Activated T-cell treated with anti-CD3 and anti-CD28 coated beads, Interleukin-2, amount 50 U/mL, for 24 hours (primary cell): ENCODE data around the gene DDAH1.
"Not testable (repeated sequence)": the region's sequence is repeated elsewhere in the genome, so short reads cannot be mapped to it uniquely, and the experiment has no call there.

ENCODE experiments used
- DNase-seq: peaks from one replicate; pipeline ENCODE4 v3.0.0-alpha.2; 2020
- H3K27ac Mint-ChIP-seq: 2 replicates; pipeline ENCODE4 v1.8.0; 2020; ENCODE audit warnings: mild to moderate bottlenecking, mixed read lengths
- H3K27me3 Mint-ChIP-seq: 2 replicates; pipeline ENCODE4 v1.8.0; 2020; ENCODE audit warnings: mixed read lengths
- H3K36me3 Mint-ChIP-seq: 2 replicates; pipeline ENCODE4 v1.8.0; 2020; ENCODE audit warnings: low read depth, mixed read lengths
- H3K4me1 Mint-ChIP-seq: 2 replicates; pipeline ENCODE4 v1.8.0; 2020; ENCODE audit warnings: low read depth, mixed read lengths
- H3K4me3 Mint-ChIP-seq: 2 replicates; pipeline ENCODE4 v1.8.0; 2020; ENCODE audit warnings: mild to moderate bottlenecking, moderate library complexity, mixed read lengths
- H3K9me3 Mint-ChIP-seq: 2 replicates; pipeline ENCODE4 v1.8.0; 2020; ENCODE audit warnings: mixed read lengths

The DDAH1 gene

GRCh38 chr1:85357817-85358216 lies 107.1 kb downstream of the DDAH1 start:
- peaks cover 2% of the 10 kb centered on the region for H3K27me3 Mint-ChIP-seq
- no peak for DNase-seq
- H3K4me3 Mint-ChIP-seq: no peak overlapping the region
- H3K36me3 Mint-ChIP-seq: no peaks in the 10 kb centered on the region
- no peaks in the 10 kb centered on the region for H3K9me3 Mint-ChIP-seq
- no peak overlapping the region for H3K27ac Mint-ChIP-seq
- no peaks in the 10 kb centered on the region for H3K4me1 Mint-ChIP-seq

GRCh38 chr1:85356130-85356529 lies 108.8 kb downstream of the DDAH1 start:
- H3K9me3 Mint-ChIP-seq: no peaks in the 10 kb centered on the region
- H3K4me1 Mint-ChIP-seq: no peaks in the 10 kb centered on the region
- no peak overlapping the region for H3K4me3 Mint-ChIP-seq
- no peaks in the 10 kb centered on the region for H3K36me3 Mint-ChIP-seq
- DNase-seq: no peak
- no peak overlapping the region for H3K27ac Mint-ChIP-seq
- H3K27me3 Mint-ChIP-seq: no peaks in the 10 kb centered on the region

- DNase-seq: no peak
- Mint-ChIP-seq H3K36me3 (no peaks in the 10 kb centered on the region), H3K27me3 (no peaks in the 10 kb centered on the region), H3K4me1 (no peaks in the 10 kb centered on the region), H3K27ac (no peak overlapping the region), H3K9me3 (no peaks in the 10 kb centered on the region), H3K4me3 (no peak overlapping the region)
These were observed 112.9 kb downstream of the DDAH1 start for GRCh38 chr1:85352055-85352454.

- H3K4me1 Mint-ChIP-seq: no peaks in the 10 kb centered on the region
- H3K36me3 Mint-ChIP-seq: no peaks in the 10 kb centered on the region
- H3K27ac Mint-ChIP-seq: no peak overlapping the region
- no peaks in the 10 kb centered on the region for H3K9me3 Mint-ChIP-seq
- H3K4me3 Mint-ChIP-seq: no peak overlapping the region
- no peak for DNase-seq
- no peaks in the 10 kb centered on the region for H3K27me3 Mint-ChIP-seq
These were observed 113.6 kb downstream of the DDAH1 start for GRCh38 chr1:85351202-85351828.

- Mint-ChIP-seq H3K4me1 (no peaks in the 10 kb centered on the region), H3K36me3 (no peaks in the 10 kb centered on the region), H3K9me3 (no peaks in the 10 kb centered on the region), H3K27me3 (peaks cover 5% of the 10 kb centered on the region), H3K4me3 (no peak overlapping the region), H3K27ac (no peak overlapping the region)
- DNase-seq: no peak
These were observed 115.7 kb downstream of the DDAH1 start for GRCh38 chr1:85349224-85349623.

- Mint-ChIP-seq H3K4me1 (no peaks in the 10 kb centered on the region), H3K9me3 (no peaks in the 10 kb centered on the region), H3K27ac (no peak overlapping the region), H3K4me3 (no peak overlapping the region), H3K36me3 (no peaks in the 10 kb centered on the region), H3K27me3 (peaks cover 5% of the 10 kb centered on the region)
- no peak for DNase-seq
These were observed 117.1 kb downstream of the DDAH1 start for GRCh38 chr1:85347908-85348307.

GRCh38 chr1:85347275-85347674 lies 117.7 kb downstream of the DDAH1 start:
- not testable (repeated sequence) for H3K27me3 Mint-ChIP-seq, H3K27ac Mint-ChIP-seq, H3K4me3 Mint-ChIP-seq, DNase-seq, H3K4me1 Mint-ChIP-seq, H3K9me3 Mint-ChIP-seq, H3K36me3 Mint-ChIP-seq

GRCh38 chr1:85344256-85344694 lies 120.7 kb downstream of the DDAH1 start:
- no peak for DNase-seq
- Mint-ChIP-seq H3K4me3 (no peak overlapping the region), H3K27ac (no peak overlapping the region), H3K9me3 (no peaks in the 10 kb centered on the region), H3K27me3 (peaks cover 29% of the 10 kb centered on the region), H3K36me3 (no peaks in the 10 kb centered on the region), H3K4me1 (no peaks in the 10 kb centered on the region)

- Mint-ChIP-seq H3K27me3 (peaks cover 33% of the 10 kb centered on the region), H3K27ac (no peak overlapping the region), H3K4me3 (no peak overlapping the region), H3K9me3 (no peaks in the 10 kb centered on the region), H3K36me3 (no peaks in the 10 kb centered on the region), H3K4me1 (no peaks in the 10 kb centered on the region)
- no peak for DNase-seq
These were observed 121.2 kb downstream of the DDAH1 start for GRCh38 chr1:85343612-85344255.

- Mint-ChIP-seq H3K4me3 (no peak overlapping the region), H3K9me3 (no peaks in the 10 kb centered on the region), H3K27ac (no peak overlapping the region), H3K36me3 (no peaks in the 10 kb centered on the region), H3K4me1 (no peaks in the 10 kb centered on the region), H3K27me3 (peaks cover 33% of the 10 kb centered on the region)
- DNase-seq: no peak
These were observed 121.7 kb downstream of the DDAH1 start for GRCh38 chr1:85343213-85343611.

- Mint-ChIP-seq H3K36me3 (no peaks in the 10 kb centered on the region), H3K9me3 (no peaks in the 10 kb centered on the region), H3K27me3 (peaks cover 33% of the 10 kb centered on the region), H3K4me1 (no peaks in the 10 kb centered on the region), H3K4me3 (no peak overlapping the region), H3K27ac (no peak overlapping the region)
- DNase-seq: no peak
These were observed 122.8 kb downstream of the DDAH1 start for GRCh38 chr1:85342207-85342606.

- H3K4me3 Mint-ChIP-seq: no peak overlapping the region
- peaks cover 29% of the 10 kb centered on the region for H3K27me3 Mint-ChIP-seq
- no peaks in the 10 kb centered on the region for H3K36me3 Mint-ChIP-seq
- no peaks in the 10 kb centered on the region for H3K9me3 Mint-ChIP-seq
- no peak overlapping the region for H3K27ac Mint-ChIP-seq
- no peak for DNase-seq
- no peaks in the 10 kb centered on the region for H3K4me1 Mint-ChIP-seq
These were observed 124.5 kb downstream of the DDAH1 start for GRCh38 chr1:85340427-85340826.

GRCh38 chr1:85339656-85340399 lies 125.1 kb downstream of the DDAH1 start:
- Mint-ChIP-seq H3K36me3 (no peaks in the 10 kb centered on the region), H3K27me3 (peaks cover 28% of the 10 kb centered on the region), H3K9me3 (no peaks in the 10 kb centered on the region), H3K27ac (no peak overlapping the region), H3K4me3 (no peak overlapping the region), H3K4me1 (peaks cover 2% of the 10 kb centered on the region)
- DNase-seq: no peak

- peaks cover 1% of the 10 kb centered on the region for H3K9me3 Mint-ChIP-seq
- no peak for DNase-seq
- H3K27me3 Mint-ChIP-seq: peaks cover 29% of the 10 kb centered on the region
- no peak overlapping the region for H3K27ac Mint-ChIP-seq
- peaks cover 8% of the 10 kb centered on the region for H3K4me1 Mint-ChIP-seq
- no peak overlapping the region for H3K4me3 Mint-ChIP-seq
- H3K36me3 Mint-ChIP-seq: no peaks in the 10 kb centered on the region
These were observed 125.9 kb downstream of the DDAH1 start for GRCh38 chr1:85339089-85339488.

- Mint-ChIP-seq H3K36me3 (no peaks in the 10 kb centered on the region), H3K4me3 (no peak overlapping the region), H3K27ac (no peak overlapping the region), H3K27me3 (peaks cover 23% of the 10 kb centered on the region), H3K4me1 (peaks cover 8% of the 10 kb centered on the region), H3K9me3 (peaks cover 15% of the 10 kb centered on the region)
- DNase-seq: no peak
These were observed 130.0 kb downstream of the DDAH1 start for GRCh38 chr1:85334962-85335361.
